Duodenal mucosa (tissue), 2 donors: Measurements from ENCODE around the gene QRFPR.
"Not testable (repeated sequence)": the region's sequence is repeated elsewhere in the genome, so short reads cannot be mapped to it uniquely, and the experiment has no call there.

Experiments
- H3K27ac ChIP-seq: one replicate; pipeline ENCODE4 v1.7.0; 2013; ENCODE audit warnings: low read depth, low read length
- H3K27me3 ChIP-seq, 2 donors: one replicate each; pipeline ENCODE4 v1.7.0; 2013; ENCODE audit warnings: low read length in 2 of 2, control low read depth in 1 of 2; ENCODE audit not compliant: insufficient read depth in 2 of 2, control insufficient read depth in 1 of 2
- H3K36me3 ChIP-seq, 2 donors: one replicate each; pipeline ENCODE4 v1.7.0; 2013; ENCODE audit warnings: low read length in 2 of 2, control low read depth in 1 of 2; ENCODE audit not compliant: insufficient read depth in 2 of 2, control insufficient read depth in 1 of 2
- H3K4me1 ChIP-seq, 2 donors: one replicate each; pipeline ENCODE4 v1.7.0; 2013; ENCODE audit warnings: low read length in 2 of 2, control low read depth in 1 of 2; ENCODE audit not compliant: insufficient read depth in 2 of 2, control insufficient read depth in 1 of 2
- H3K4me3 ChIP-seq, 2 donors: one replicate each; pipeline ENCODE4 v1.7.0; 2013; ENCODE audit warnings: low read length in 2 of 2, low read depth in 1 of 2
- H3K9ac ChIP-seq, 2 donors: one replicate each; pipeline ENCODE4 v1.7.0; 2013; ENCODE audit warnings: low read length in 2 of 2, low read depth in 1 of 2
- H3K9me3 ChIP-seq, 2 donors: one replicate each; pipeline ENCODE4 v1.7.0; 2013; ENCODE audit warnings: low read length in 2 of 2, control low read depth in 1 of 2; ENCODE audit not compliant: control insufficient read depth in 1 of 2

Gene QRFPR

GRCh38 chr4:121340247-121340646 lies 40.6 kb downstream of the QRFPR start:
- Histone ChIP-seq H3K27ac (no peak overlapping the region), H3K9ac (no peak overlapping the region), H3K9me3 (no peaks in the 10 kb centered on the region), H3K27me3 (no peaks in the 10 kb centered on the region), H3K4me1 (no peaks in the 10 kb centered on the region), H3K36me3 (no peaks in the 10 kb centered on the region), H3K4me3 (no peak overlapping the region)

- Histone ChIP-seq H3K4me1 (no peaks in the 10 kb centered on the region), H3K4me3 (no peak overlapping the region), H3K27me3 (no peaks in the 10 kb centered on the region), H3K9me3 (no peaks in the 10 kb centered on the region), H3K36me3 (no peaks in the 10 kb centered on the region), H3K27ac (no peak overlapping the region), H3K9ac (no peak overlapping the region)
Measured at GRCh38 chr4:121339824-121340223, 41.0 kb downstream of the QRFPR start.

- H3K9ac ChIP-seq = no peak overlapping the region
- H3K9me3 ChIP-seq = no peaks in the 10 kb centered on the region
- no peak overlapping the region for H3K27ac ChIP-seq
- no peak overlapping the region for H3K4me3 ChIP-seq
- no peaks in the 10 kb centered on the region for H3K4me1 ChIP-seq
- H3K36me3 ChIP-seq = no peaks in the 10 kb centered on the region
- no peaks in the 10 kb centered on the region for H3K27me3 ChIP-seq
Measured at GRCh38 chr4:121339307-121339706, 41.5 kb downstream of the QRFPR start.

GRCh38 chr4:121338518-121338917 lies 42.3 kb downstream of the QRFPR start:
- no peak overlapping the region for H3K4me3 ChIP-seq
- H3K27ac ChIP-seq = no peak overlapping the region
- H3K4me1 ChIP-seq = no peaks in the 10 kb centered on the region
- no peaks in the 10 kb centered on the region for H3K36me3 ChIP-seq
- no peaks in the 10 kb centered on the region for H3K9me3 ChIP-seq
- no peaks in the 10 kb centered on the region for H3K27me3 ChIP-seq
- no peak overlapping the region for H3K9ac ChIP-seq

DNA sequence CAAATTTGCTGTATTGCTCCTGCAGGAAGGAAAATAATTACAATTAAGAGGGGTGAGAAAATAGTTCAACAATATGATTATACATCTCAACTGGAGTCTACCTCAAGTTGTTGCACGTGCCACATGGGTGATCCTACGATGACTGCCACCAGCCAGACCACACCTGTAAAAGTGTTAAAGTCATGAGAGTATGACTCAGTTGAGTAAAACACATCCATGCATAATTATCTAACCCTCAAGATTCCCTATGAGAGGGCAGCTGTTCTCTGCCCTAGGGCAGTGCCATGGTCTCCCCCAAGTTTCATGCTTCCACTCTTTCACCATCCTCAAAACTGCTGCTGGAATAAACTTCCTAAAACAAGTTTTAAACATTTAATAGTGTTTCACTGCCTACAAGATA lies 44.1 kb downstream of the QRFPR start:
- H3K27ac ChIP-seq = no peak overlapping the region
- no peaks in the 10 kb centered on the region for H3K27me3 ChIP-seq
- no peaks in the 10 kb centered on the region for H3K4me1 ChIP-seq
- no peak overlapping the region for H3K4me3 ChIP-seq
- H3K9me3 ChIP-seq = no peaks in the 10 kb centered on the region
- H3K36me3 ChIP-seq = no peaks in the 10 kb centered on the region
- no peak overlapping the region for H3K9ac ChIP-seq

- Histone ChIP-seq H3K4me3 (no peak overlapping the region), H3K36me3 (no peaks in the 10 kb centered on the region), H3K9me3 (no peaks in the 10 kb centered on the region), H3K4me1 (no peaks in the 10 kb centered on the region), H3K27me3 (no peaks in the 10 kb centered on the region), H3K27ac (no peak overlapping the region), H3K9ac (no peak overlapping the region)
Measured at GRCh38 chr4:121330180-121330665, 50.6 kb downstream of the QRFPR start.

GRCh38 chr4:121326597-121326996 lies 54.2 kb downstream of the QRFPR start:
- Histone ChIP-seq H3K27ac (no peak overlapping the region), H3K9ac (no peak overlapping the region), H3K36me3 (no peaks in the 10 kb centered on the region), H3K9me3 (no peaks in the 10 kb centered on the region), H3K4me3 (no peak overlapping the region), H3K27me3 (no peaks in the 10 kb centered on the region), H3K4me1 (no peaks in the 10 kb centered on the region)

- H3K36me3 ChIP-seq = no peaks in the 10 kb centered on the region
- no peaks in the 10 kb centered on the region for H3K9me3 ChIP-seq
- no peak overlapping the region for H3K9ac ChIP-seq
- H3K4me3 ChIP-seq = no peak overlapping the region
- no peaks in the 10 kb centered on the region for H3K4me1 ChIP-seq
- H3K27me3 ChIP-seq = no peaks in the 10 kb centered on the region
- no peak overlapping the region for H3K27ac ChIP-seq
Measured at GRCh38 chr4:121324331-121324730, 56.5 kb downstream of the QRFPR start.

GRCh38 chr4:121321466-121321865 lies 59.4 kb downstream of the QRFPR start:
- no peaks in the 10 kb centered on the region for H3K36me3 ChIP-seq
- H3K27ac ChIP-seq = no peak overlapping the region
- H3K4me3 ChIP-seq = no peak overlapping the region
- no peak overlapping the region for H3K9ac ChIP-seq
- no peaks in the 10 kb centered on the region for H3K27me3 ChIP-seq
- no peaks in the 10 kb centered on the region for H3K9me3 ChIP-seq
- no peaks in the 10 kb centered on the region for H3K4me1 ChIP-seq

- Histone ChIP-seq H3K27me3 (no peaks in the 10 kb centered on the region), H3K36me3 (no peaks in the 10 kb centered on the region), H3K4me3 (no peak overlapping the region), H3K27ac (no peak overlapping the region), H3K4me1 (no peaks in the 10 kb centered on the region), H3K9ac (no peak overlapping the region), H3K9me3 (no peaks in the 10 kb centered on the region)
Measured at GRCh38 chr4:121316091-121316490, 64.7 kb downstream of the QRFPR start.

DNA sequence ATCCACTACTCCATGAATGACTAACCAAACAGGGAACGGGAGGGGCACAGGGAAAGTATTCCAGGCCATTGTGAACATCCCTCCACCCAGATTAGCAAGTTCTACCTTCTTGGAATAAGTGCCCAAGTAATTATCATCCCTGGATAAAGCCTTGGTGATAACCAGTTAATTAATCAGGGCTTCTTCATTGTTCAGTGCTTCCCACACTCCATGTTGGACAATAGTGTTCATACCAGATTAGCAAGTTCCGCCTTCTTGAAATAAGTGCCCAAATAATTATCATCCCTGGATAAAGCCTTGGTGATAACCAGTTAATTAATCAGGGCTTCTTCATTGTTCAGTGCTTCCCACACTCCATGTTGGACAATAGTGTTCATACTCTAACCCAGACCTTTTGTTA lies 67.4 kb downstream of the QRFPR start:
- H3K4me3 ChIP-seq, H3K9ac ChIP-seq, H3K27ac ChIP-seq, H3K9me3 ChIP-seq, H3K36me3 ChIP-seq, H3K4me1 ChIP-seq, H3K27me3 ChIP-seq: not testable (repeated sequence)
